Endothelial cell (in vitro differentiated cells): Measurements from ENCODE around the gene CFAP68. TPM values are rescaled to one million over a fixed set of nuclear protein-coding genes. Genes with fewer than 3 reads are reported as not detected.

ENCODE experiments used
- DNase-seq: peaks from one replicate; pipeline ENCODE4 v3.0.0; 2021; ENCODE audit warnings: low spot score
- H3K27ac Mint-ChIP-seq: one replicate; pipeline ENCODE4 v1.8.0; 2021; ENCODE audit warnings: mixed read lengths, inconsistent platforms; ENCODE audit not compliant: unreplicated experiment
- H3K27me3 Mint-ChIP-seq: one replicate; pipeline ENCODE4 v1.8.0; 2021; ENCODE audit warnings: mild to moderate bottlenecking, moderate library complexity, mixed read lengths, inconsistent platforms; ENCODE audit not compliant: unreplicated experiment
- H3K36me3 Mint-ChIP-seq: one replicate; pipeline ENCODE4 v1.8.0; 2021; ENCODE audit warnings: mild to moderate bottlenecking, low read depth, mixed read lengths, inconsistent platforms; ENCODE audit not compliant: unreplicated experiment
- H3K4me1 Mint-ChIP-seq: one replicate; pipeline ENCODE4 v1.8.0; 2021; ENCODE audit warnings: mild to moderate bottlenecking, mixed read lengths, inconsistent platforms; ENCODE audit not compliant: unreplicated experiment
- H3K4me3 Mint-ChIP-seq: one replicate; pipeline ENCODE4 v1.8.0; 2021; ENCODE audit warnings: mild to moderate bottlenecking, mixed read lengths, inconsistent platforms; ENCODE audit not compliant: unreplicated experiment
- H3K9me3 Mint-ChIP-seq: one replicate; pipeline ENCODE4 v1.8.0; 2021; ENCODE audit warnings: mixed read lengths, inconsistent platforms; ENCODE audit not compliant: unreplicated experiment
- CTCF ChIP-seq: fragments of 200-600 bp; sonication (generic); IDR thresholded peaks from one replicate; pipeline ENCODE4 v1.5.0; 2021; ENCODE audit warnings: antibody characterized with exemption; ENCODE audit not compliant: unreplicated experiment
- total RNA-seq: library from RNA; stranded (reverse); fragmentation: NEBNext Ultra II Directional; extraction: Animal tissue kit (Norgen Biotek cat#: 25700); gene quantifications from one replicate; pipeline ENCODE4 v1.2.1, GENCODE V29; 2021; ENCODE audit not compliant: unreplicated experiment

Gene CFAP68
- total RNA-seq, 1 donor from 2014 or later = 35.6 TPM

- no peaks in the 10 kb centered on the region for H3K36me3 Mint-ChIP-seq
- no peaks in the 10 kb centered on the region for H3K9me3 Mint-ChIP-seq
- peaks cover 11% of the 10 kb centered on the region for H3K4me1 Mint-ChIP-seq
- no peak within 1 kb of the TSS for H3K4me3 Mint-ChIP-seq
- H3K27me3 Mint-ChIP-seq = peaks cover 6% of the 10 kb centered on the region
- DNase-seq = no peak
- TF ChIP-seq CTCF = no peak
- H3K27ac Mint-ChIP-seq = peak within 1 kb of the TSS; percentile 30
These were observed 32.4 kb downstream of the CFAP68 start, which contains the start of gene CRYAB for GRCh38 chr11:111911563-111912401. CRYAB (minus strand) TSS chr11:111911770; CDS start chr11:111911724, 46 bp downstream.

- Mint-ChIP-seq H3K9me3 (no peaks in the 10 kb centered on the region), H3K4me1 (peaks cover 14% of the 10 kb centered on the region), H3K4me3 (no peak within 1 kb of the TSS), H3K27me3 (peaks cover 6% of the 10 kb centered on the region), H3K36me3 (no peaks in the 10 kb centered on the region), H3K27ac (no peak within 1 kb of the TSS)
- no peak for DNase-seq
- no peak for TF ChIP-seq CTCF
These were observed 33.2 kb downstream of the CFAP68 start, which contains the start of gene HSPB2 for GRCh38 chr11:111912535-111912934. HSPB2 (plus strand) TSS chr11:111912734; CDS start chr11:111912830, 96 bp downstream.

GRCh38 chr11:111913031-111913861, 33.9 kb downstream of the CFAP68 start:
- no peak overlapping the region for H3K4me3 Mint-ChIP-seq

GRCh38 chr11:111913997-111914396, 34.7 kb downstream of the CFAP68 start:
- TF ChIP-seq CTCF = no peak
- no peak overlapping the region for H3K4me3 Mint-ChIP-seq
- H3K27me3 Mint-ChIP-seq = peaks cover 6% of the 10 kb centered on the region
- no peak for DNase-seq
- H3K27ac Mint-ChIP-seq = no peak overlapping the region
- peaks cover 17% of the 10 kb centered on the region for H3K4me1 Mint-ChIP-seq
- no peaks in the 10 kb centered on the region for H3K36me3 Mint-ChIP-seq
- no peaks in the 10 kb centered on the region for H3K9me3 Mint-ChIP-seq

More at GRCh38 chr11:111913031-111913861, 33.9 kb downstream of the CFAP68 start:
- Mint-ChIP-seq H3K9me3 (no peaks in the 10 kb centered on the region), H3K4me1 (peaks cover 16% of the 10 kb centered on the region), H3K36me3 (no peaks in the 10 kb centered on the region), H3K27ac (no peak overlapping the region), H3K27me3 (peaks cover 6% of the 10 kb centered on the region)
- TF ChIP-seq CTCF = no peak
- no peak for DNase-seq
